ENCODE results near the gene CAMK2D.

GRCh38 chr4:113423631-113424030, 337.9 kb downstream of the CAMK2D start:
- TF ChIP-seq SIN3A (IDR thresholded peaks at IDR 0.05; ENCODE audit: borderline replicate concordance, insufficient read depth, low read depth, low read length): no peak
- no peak for TF ChIP-seq CTCF (IDR thresholded peaks at IDR 0.05)
- TF ChIP-seq POLR2AphosphoS5 (IDR thresholded peaks at IDR 0.05; ENCODE audit: low read depth, low read length): no peak
- no peak for TF ChIP-seq REST (IDR thresholded peaks at IDR 0.05; ENCODE audit: insufficient read depth in 1 of 2, low read depth in 2 of 2, low read length in 1 of 2)
- TF ChIP-seq TCF7L2 (IDR thresholded peaks at IDR 0.05; ENCODE audit: low read depth, low read length): no peak
